Liver (tissue), 9 donors: ENCODE data around the gene FXYD2. TPM values are rescaled to one million over a fixed set of nuclear protein-coding genes. Genes with fewer than 3 reads are reported as not detected.

Experiments used
- DNase-seq: peaks from one replicate; pipeline ENCODE4 v3.0.0-alpha.2; 2017; ENCODE audit warnings: low spot score
- H3K27ac ChIP-seq, 2 donors: one replicate each; pipeline ENCODE4 v1.7.0; 2013; ENCODE audit warnings: inconsistent platforms in 2 of 2, low read length in 2 of 2, control low read depth in 1 of 2, low read depth in 1 of 2, mild to moderate bottlenecking in 1 of 2
- H3K27me3 ChIP-seq, 4 donors: one replicate each; pipeline versions ENCODE4 v1.6.1 to v1.7.0; 2013; ENCODE audit warnings: low read length in 3 of 4, inconsistent platforms in 1 of 4, mild to moderate bottlenecking in 1 of 4, moderate library complexity in 1 of 4; ENCODE audit not compliant: control insufficient read depth in 4 of 4, insufficient read depth in 4 of 4
- H3K36me3 ChIP-seq, 4 donors: one replicate each; pipeline versions ENCODE4 v1.6.1 to v1.7.0; 2013; ENCODE audit warnings: low read length in 3 of 4, mild to moderate bottlenecking in 3 of 4, low read depth in 1 of 4, moderate library complexity in 1 of 4; ENCODE audit not compliant: control insufficient read depth in 4 of 4, insufficient read depth in 3 of 4
- H3K4me1 ChIP-seq, 4 donors: one replicate each; pipeline versions ENCODE4 v1.6.1 to v1.7.0; 2013; ENCODE audit warnings: low read length in 3 of 4, mild to moderate bottlenecking in 3 of 4, moderate library complexity in 1 of 4; ENCODE audit not compliant: control insufficient read depth in 4 of 4, insufficient read depth in 4 of 4
- H3K4me3 ChIP-seq, 3 donors: one replicate each; pipeline versions ENCODE4 v1.6.1 to v1.7.0; 2013; ENCODE audit warnings: low read length in 3 of 3, control low read depth in 1 of 3, low read depth in 1 of 3, mild to moderate bottlenecking in 1 of 3
- H3K9ac ChIP-seq, 2 donors: one replicate each; pipeline ENCODE4 v1.7.0; 2013; ENCODE audit warnings: low read length in 2 of 2, mild to moderate bottlenecking in 2 of 2, moderate library complexity in 2 of 2, control low read depth in 1 of 2, low read depth in 1 of 2
- H3K9me3 ChIP-seq, 4 donors: one replicate each; pipeline versions ENCODE4 v1.6.1 to v1.7.0; 2013; ENCODE audit warnings: low read length in 3 of 4; ENCODE audit not compliant: control insufficient read depth in 4 of 4
- ATF3 ChIP-seq: IDR thresholded peaks from 2 replicates; pipeline ENCODE4 v1.6.1; 2016; ENCODE audit warnings: antibody characterized with exemption
- CTCF ChIP-seq: fragments of 150-350 bp; IDR thresholded peaks from 2 replicates; pipeline ENCODE4 v1.5.1; 2017; ENCODE audit warnings: improper control_type of control experiment, low read depth, low read length; ENCODE audit not compliant: missing input control
- EGR1 ChIP-seq, 2 donors: IDR thresholded peaks; 2 replicates each; pipeline ENCODE4 v1.6.1; 2016 to 2018; ENCODE audit warnings: antibody characterized with exemption in 2 of 2, low read depth in 2 of 2
- FOXA1 ChIP-seq: IDR thresholded peaks from 2 replicates; pipeline ENCODE4 v1.6.1; 2016; ENCODE audit warnings: antibody characterized with exemption
- FOXA2 ChIP-seq: IDR thresholded peaks from 2 replicates; pipeline ENCODE4 v1.6.1; 2016; ENCODE audit warnings: antibody characterized with exemption
- GABPA ChIP-seq, 2 donors: IDR thresholded peaks in 1 of 2; conservative IDR thresholded peaks in 1 of 2; 2 replicates each; pipeline ENCODE4 v1.6.1; 2016; ENCODE audit warnings: antibody characterized with exemption in 2 of 2, mild to moderate bottlenecking in 1 of 2, moderate library complexity in 1 of 2
- HNF4A ChIP-seq, 2 donors: conservative IDR thresholded peaks; 2 replicates each; pipeline ENCODE4 v1.6.1; 2016; ENCODE audit warnings: antibody characterized with exemption in 2 of 2, mild to moderate bottlenecking in 2 of 2
- HNF4G ChIP-seq: IDR thresholded peaks from 2 replicates; pipeline ENCODE4 v1.6.1; 2016; ENCODE audit warnings: antibody characterized with exemption
- JUND ChIP-seq, 2 donors: IDR thresholded peaks; 2 replicates each; pipeline ENCODE4 v1.6.1; 2016; ENCODE audit warnings: antibody characterized with exemption in 2 of 2
- MAX ChIP-seq: IDR thresholded peaks from 2 replicates; pipeline ENCODE4 v1.6.1; 2016; ENCODE audit warnings: antibody characterized with exemption
- NR2F2 ChIP-seq: IDR thresholded peaks from 2 replicates; pipeline ENCODE4 v1.6.1; 2016; ENCODE audit warnings: antibody characterized with exemption
- RAD21 ChIP-seq, 2 donors: IDR thresholded peaks; 2 replicates each; pipeline ENCODE4 v1.6.1; 2016; ENCODE audit warnings: antibody characterized with exemption in 2 of 2, mild to moderate bottlenecking in 2 of 2
- REST ChIP-seq: IDR thresholded peaks from 2 replicates; pipeline ENCODE4 v1.6.1; 2016; ENCODE audit warnings: antibody characterized with exemption, mild to moderate bottlenecking
- RXRA ChIP-seq, 2 donors: IDR thresholded peaks; 2 replicates each; pipeline ENCODE4 v1.6.1; 2017 to 2018; ENCODE audit warnings: antibody characterized with exemption in 2 of 2, mild to moderate bottlenecking in 1 of 2
- SP1 ChIP-seq: IDR thresholded peaks from 2 replicates; pipeline ENCODE4 v1.6.1; 2018; ENCODE audit warnings: antibody characterized with exemption, mild to moderate bottlenecking
- TAF1 ChIP-seq: conservative IDR thresholded peaks from 2 replicates; pipeline ENCODE4 v1.6.1; 2016; ENCODE audit warnings: antibody characterized with exemption, mild to moderate bottlenecking
- YY1 ChIP-seq: IDR thresholded peaks from 2 replicates; pipeline ENCODE4 v1.6.1; 2016; ENCODE audit warnings: antibody characterized with exemption, mild to moderate bottlenecking
- ZBTB33 ChIP-seq: IDR thresholded peaks from 2 replicates; pipeline ENCODE4 v1.6.1; 2016; ENCODE audit warnings: antibody characterized with exemption
- WGBS: extraction: QIAGEN DNeasy Blood & Tissue Kit; methylation state at CpG from one replicate; pipeline ENCODE4 v1.1.7; 2013; 5-methylcytosine and 5-hydroxymethylcytosine counted together
- polyA plus RNA-seq, 2 donors: library from polyadenylated mRNA; stranded (reverse) in 1 of 2; unstranded in 1 of 2; fragments of 200-250 nt in 1 of 2; fragments of >200 nt in 1 of 2; fragmentation: Nextera tagmentation in 1 of 2; extraction: Ambion mirVana in 1 of 2; gene quantifications; one replicate each; pipeline versions ENCODE4 v1.2.1 to v1.2.3, GENCODE V29; 2013 to 2015
- total RNA-seq, 2 donors: library from RNA; depleted of rRNA; stranded (reverse); fragments of >200 nt; gene quantifications; one replicate each; pipeline ENCODE4 v1.2.3, GENCODE V29; 2014
- donor health status: healthy.
- donor health status: healthy.
- donor health status: healthy.
- donor health status: healthy.
- donor health status: healthy.

Gene FXYD2
- total and polyA plus RNA-seq, 4 donors: 20.2 to 105 (median 41.8) TPM

DNA sequence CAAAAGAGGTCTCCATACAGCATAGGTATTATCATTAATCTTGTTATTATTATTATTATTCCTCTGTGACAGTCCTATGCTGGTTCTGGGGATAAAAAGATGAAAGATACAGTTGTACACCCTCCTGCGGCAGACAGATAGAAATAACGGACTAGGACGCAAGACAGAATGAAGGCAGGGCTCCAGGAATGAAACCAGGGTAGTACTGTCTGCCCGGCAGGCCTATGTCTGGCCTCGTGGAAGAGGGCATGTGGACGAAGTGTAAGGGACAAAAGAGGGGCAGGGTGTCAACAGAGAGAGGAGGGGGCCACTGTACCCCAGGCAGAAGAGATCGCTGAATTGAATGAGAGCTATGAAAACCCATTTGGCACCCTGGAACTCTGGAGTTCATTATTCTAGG is 52.7 kb downstream of the FXYD2 start:
- no peaks in the 10 kb centered on the region for H3K9me3 ChIP-seq
- no peak for TF ChIP-seq JUND (IDR thresholded peaks at IDR 0.05)
- TF ChIP-seq ATF3: no peak
- TF ChIP-seq MAX: no peak
- no peak for TF ChIP-seq ZBTB33
- no peak for TF ChIP-seq RXRA (IDR thresholded peaks at IDR 0.05)
- TF ChIP-seq RAD21 (IDR thresholded peaks at IDR 0.05): no peak
- no peak for TF ChIP-seq TAF1
- TF ChIP-seq REST: no peak
- TF ChIP-seq NR2F2: no peak
- TF ChIP-seq GABPA (IDR thresholded peaks at IDR 0.05 in 1 of 2, conservative IDR thresholded peaks at IDR 0.05 in 1 of 2): no peak
- TF ChIP-seq HNF4A (conservative IDR thresholded peaks at IDR 0.05): no peak
- no peak for TF ChIP-seq SP1
- TF ChIP-seq HNF4G: no peak
- no peak for TF ChIP-seq CTCF
- no peak for TF ChIP-seq EGR1 (IDR thresholded peaks at IDR 0.05; ENCODE audit: low read depth in 2 of 2)
- no peak for TF ChIP-seq FOXA2
- TF ChIP-seq FOXA1: no peak
- DNase-seq: no peak
- no peak overlapping the region for H3K27ac ChIP-seq
- no peak overlapping the region for H3K9ac ChIP-seq
- no peak overlapping the region for H3K4me3 ChIP-seq
- no peaks in the 10 kb centered on the region for H3K4me1 ChIP-seq
- WGBS: 92% methylated on average over 7 of the region's 7 CpGs
- H3K27me3 ChIP-seq: no peaks in the 10 kb centered on the region
- no peaks in the 10 kb centered on the region for H3K36me3 ChIP-seq

DNA sequence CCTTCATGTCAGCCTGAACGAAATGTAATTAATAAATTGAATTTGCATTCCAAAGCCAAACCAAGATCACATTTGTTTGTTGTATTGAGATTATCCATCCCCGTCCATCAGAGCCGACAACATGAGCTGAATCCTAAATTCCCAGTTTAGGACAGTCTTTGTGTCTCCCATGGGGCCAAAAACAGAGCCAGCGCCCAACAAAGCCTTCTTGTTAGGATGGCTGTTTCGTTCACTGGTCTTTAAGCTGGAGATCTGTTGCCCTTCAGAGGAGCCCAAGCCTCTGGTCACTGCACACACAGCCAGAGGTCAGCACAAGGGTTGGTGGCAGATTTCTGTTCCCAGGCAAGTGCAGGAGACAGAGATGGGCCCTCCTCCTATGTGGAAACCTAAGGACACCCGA is 53.3 kb downstream of the FXYD2 start:
- Histone ChIP-seq H3K9me3 (no peaks in the 10 kb centered on the region), H3K4me3 (no peak overlapping the region), H3K9ac (no peak overlapping the region), H3K4me1 (no peaks in the 10 kb centered on the region), H3K27me3 (no peaks in the 10 kb centered on the region), H3K36me3 (no peaks in the 10 kb centered on the region), H3K27ac (no peak overlapping the region)
- 88% methylated on average over 6 of the region's 6 CpGs for WGBS
- TF ChIP-seq CTCF: no peak
- no peak for TF ChIP-seq GABPA (IDR thresholded peaks at IDR 0.05 in 1 of 2, conservative IDR thresholded peaks at IDR 0.05 in 1 of 2)
- TF ChIP-seq ATF3: no peak
- no peak for TF ChIP-seq REST
- TF ChIP-seq SP1: no peak
- no peak for TF ChIP-seq YY1
- no peak for DNase-seq
